HepG2 (cell line): ENCODE results near the gene GNG13. TPM values are rescaled to one million over a fixed set of nuclear protein-coding genes. Genes with fewer than 3 reads are reported as not detected.
A peak's percentile ranks its signal among the peaks of the same experiment; 100 is the strongest.

Source experiments
- ATAC-seq: fragments of 200-7000 bp; cut with Tn5 transposase; 3 replicates; pipeline ENCODE4 v1.9.1; 2020; ENCODE audit warnings: mild to moderate bottlenecking, moderate library complexity
- BruUV-seq: library from RNA; stranded (reverse); fragments of 400-500 nt; replicated peaks from 2 replicates; lab custom pipeline; 2021; lab: Mats Ljungman, UMichigan
- CTCF ChIA-PET: fragments of 300-600 bp; formaldehyde crosslinking; extraction: SDS; loops from one replicate; lab custom pipeline; 2021; ENCODE audit warnings: low total read pairs, inconsistent platforms, low intra/inter-chr PET ratio; lab: Yijun Ruan, JAX
- POLR2A ChIA-PET: fragments of 350-600 bp; sonication (Branson Sonifier 250); formaldehyde crosslinking; loops from one replicate; lab custom pipeline; 2020; ENCODE audit warnings: antibody characterized with exemption, inconsistent platforms; lab: Yijun Ruan, JAX
- DNase-seq: peaks from one replicate; pipeline ENCODE4 v3.0.0-alpha.2; 2015; ENCODE audit warnings: low spot score
- FAIRE-seq: peaks from 3 replicates; lab custom pipeline; 2011; peaks lifted over from hg19 to GRCh38; lab: Jason Lieb, UNC
- H2AFZ ChIP-seq: one replicate; pipeline ENCODE4 v1.6.1; 2011; ENCODE audit warnings: low read length, inconsistent platforms
- H3K27ac ChIP-seq: fragments of 300-600 bp; 3 replicates; pipeline ENCODE4 v1.8.0; 2011; ENCODE audit warnings: mixed run types, mild to moderate bottlenecking, mixed read lengths, low read length, inconsistent platforms; ENCODE audit not compliant: insufficient read depth; ENCODE audit errors: extremely low read length
- H3K27me3 ChIP-seq, 2 experiments: fragments of 200-600 bp in 1 of 2; 2 replicates in 1 of 2; 3 replicates in 1 of 2; pipeline versions ENCODE4 v1.6.0 to v1.8.0; 2011; ENCODE audit warnings: low read length in 2 of 2, mild to moderate bottlenecking in 2 of 2, moderate library complexity in 2 of 2, inconsistent platforms in 1 of 2; ENCODE audit not compliant: insufficient read depth in 2 of 2, control insufficient read depth in 1 of 2
- H3K36me3 ChIP-seq, 2 experiments: fragments of 200-600 bp in 1 of 2; replicated peaks in 1 of 2; 2 replicates in 1 of 2; 3 replicates in 1 of 2; pipeline versions ENCODE4 v1.5.1 to v1.8.0; 2011; ENCODE audit warnings: low read length in 2 of 2, inconsistent platforms in 1 of 2; ENCODE audit not compliant: insufficient read depth in 2 of 2, control insufficient read depth in 1 of 2
- H3K4me1 ChIP-seq: 2 replicates; pipeline ENCODE4 v1.5.1; 2012; ENCODE audit warnings: low read length, inconsistent platforms; ENCODE audit not compliant: insufficient read depth
- H3K4me2 ChIP-seq: 2 replicates; pipeline ENCODE4 v1.6.0; 2011; ENCODE audit warnings: low read depth, low read length, inconsistent platforms
- H3K4me3 ChIP-seq, 3 experiments: fragments of 200-600 bp in 1 of 3; sonication (generic), shearing (Covaris generic) in 1 of 3; replicated peaks in 1 of 3; 2 replicates each; pipeline ENCODE4 v1.5.1; 2011 to 2016; ENCODE audit warnings: low read length in 3 of 3, inconsistent platforms in 2 of 3, low read depth in 2 of 3, mild to moderate bottlenecking in 2 of 3, control low read depth in 1 of 3, mixed read lengths in 1 of 3; ENCODE audit not compliant: insufficient read depth in 1 of 3
- H3K79me2 ChIP-seq: one replicate; pipeline ENCODE4 v1.6.1; 2011; ENCODE audit warnings: low read length, inconsistent platforms; ENCODE audit not compliant: insufficient read depth
- H3K9ac ChIP-seq: 2 replicates; pipeline ENCODE4 v1.6.0; 2011; ENCODE audit warnings: mild to moderate bottlenecking, low read depth, low read length, inconsistent platforms; ENCODE audit not compliant: insufficient read depth
- H3K9me3 ChIP-seq: 2 replicates; pipeline ENCODE4 v1.5.1; 2012; ENCODE audit warnings: mild to moderate bottlenecking, low read length
- H4K20me1 ChIP-seq: 2 replicates; pipeline ENCODE4 v1.6.0; 2011; ENCODE audit warnings: inconsistent platforms, mild to moderate bottlenecking, low read length, moderate library complexity; ENCODE audit not compliant: insufficient read depth
- KLF9 ChIP-seq: IDR thresholded peaks from 2 replicates; pipeline ENCODE4 v1.6.1; 2016; ENCODE audit warnings: low read depth
- PCBP1 ChIP-seq: fragments of 200-400 bp; formaldehyde crosslinking; IDR thresholded peaks from 2 replicates; pipeline ENCODE4 v1.6.1; 2017; ENCODE audit warnings: mild to moderate bottlenecking, low read depth, low read length, borderline replicate concordance
- SMAD9 ChIP-seq: sonication (generic); formaldehyde crosslinking; IDR thresholded peaks from 2 replicates; pipeline ENCODE4 v1.5.1; 2020; ENCODE audit warnings: mild to moderate bottlenecking, missing genetic modification reagents
- YEATS2 ChIP-seq: sonication (generic); formaldehyde crosslinking; IDR thresholded peaks from 2 replicates; pipeline ENCODE4 v1.4.0; 2020; ENCODE audit warnings: missing genetic modification reagents, borderline replicate concordance
- ZNF10 ChIP-seq: sonication (generic); formaldehyde crosslinking; IDR thresholded peaks from 2 replicates; pipeline ENCODE4 v1.4.0; 2020; ENCODE audit warnings: mild to moderate bottlenecking, low read depth, missing genetic modification reagents, borderline replicate concordance
- ZNF263 ChIP-seq: sonication (generic); formaldehyde crosslinking; IDR thresholded peaks from 2 replicates; pipeline ENCODE4 v1.4.0; 2020; ENCODE audit warnings: missing genetic modification reagents
- ZNF296 ChIP-seq: sonication (generic); formaldehyde crosslinking; conservative IDR thresholded peaks from 2 replicates; pipeline ENCODE4 v1.5.0; 2020; ENCODE audit warnings: mild to moderate bottlenecking, missing genetic modification reagents
- ZNF558 ChIP-seq: sonication (generic); formaldehyde crosslinking; IDR thresholded peaks from 2 replicates; pipeline ENCODE4 v1.9.0; 2022; ENCODE audit warnings: mild to moderate bottlenecking, missing genetic modification reagents, borderline replicate concordance
- ZNF713 ChIP-seq: sonication (generic); formaldehyde crosslinking; IDR thresholded peaks from 2 replicates; pipeline ENCODE4 v1.4.0; 2020; ENCODE audit warnings: mild to moderate bottlenecking, missing genetic modification reagents
- ZNF775 ChIP-seq: sonication (generic); formaldehyde crosslinking; IDR thresholded peaks from 2 replicates; pipeline ENCODE4 v1.4.0; 2020; ENCODE audit warnings: missing genetic modification reagents, mild to moderate bottlenecking, moderate library complexity, borderline replicate concordance
- ZNF782 ChIP-seq: sonication (generic); formaldehyde crosslinking; IDR thresholded peaks from 2 replicates; pipeline ENCODE4 v1.4.0; 2020; ENCODE audit warnings: missing genetic modification reagents, mild to moderate bottlenecking, borderline replicate concordance
- WGBS: methylation state at CpG from one replicate; pipeline ENCODE4 v1.1.6; 2017; ENCODE audit warnings: low lambda C conversion rate; 5-methylcytosine and 5-hydroxymethylcytosine counted together
- in situ Hi-C: cut with HindIII; loops from 2 replicates; pipeline ENCODE4 v1.10.0; 2017; ENCODE audit warnings: low pct_unique_long_range_greater_than_20kb; ENCODE audit not compliant: extremely low pct_ligation_motif_present
- intact Hi-C: fragments of 100-400 bp; cut with micrococcal nuclease; formaldehyde crosslinking; loops from one replicate; pipeline ENCODE4 v1.10.0; 2022; ENCODE audit not compliant: unreplicated experiment
- polyA plus RNA-seq, 8 experiments: library from polyadenylated mRNA; depleted of rRNA in 3 of 8; stranded (reverse) in 7 of 8; unstranded in 1 of 8; fragments of >200 nt; fragmentation: Illumina TruSeq in 4 of 8; extraction: Trizol in 4 of 8; gene quantifications; 2 replicates each; pipeline versions ENCODE4 v1.2.1 to v1.2.3, GENCODE V29; 2011 to 2016; ENCODE audit warnings: low read depth in 4 of 8, missing spikeins in 1 of 8, mixed read lengths in 1 of 8; ENCODE audit not compliant: insufficient read depth in 1 of 8
- total RNA-seq, 5 experiments: library from RNA; depleted of rRNA; stranded (reverse); fragments of >200 nt; fragmentation: Illumina TruSeq; extraction: Trizol; gene quantifications; 2 replicates each; pipeline ENCODE4 v1.2.3, GENCODE V29; 2016; ENCODE audit warnings: low read depth in 1 of 5
- TF ChIP-seq, protein P1 (sequence below): sonication (generic); formaldehyde crosslinking; IDR thresholded peaks from 2 replicates; pipeline ENCODE4 v1.5.1; 2020; ENCODE audit warnings: mild to moderate bottlenecking, missing genetic modification reagents, borderline replicate concordance

GNG13 gene
- total and polyA plus RNA-seq, 2 of the 13 experiments (the other 11 are each of a cell fraction or from before 2014, with no cell fraction given) = not detected

DNA sequence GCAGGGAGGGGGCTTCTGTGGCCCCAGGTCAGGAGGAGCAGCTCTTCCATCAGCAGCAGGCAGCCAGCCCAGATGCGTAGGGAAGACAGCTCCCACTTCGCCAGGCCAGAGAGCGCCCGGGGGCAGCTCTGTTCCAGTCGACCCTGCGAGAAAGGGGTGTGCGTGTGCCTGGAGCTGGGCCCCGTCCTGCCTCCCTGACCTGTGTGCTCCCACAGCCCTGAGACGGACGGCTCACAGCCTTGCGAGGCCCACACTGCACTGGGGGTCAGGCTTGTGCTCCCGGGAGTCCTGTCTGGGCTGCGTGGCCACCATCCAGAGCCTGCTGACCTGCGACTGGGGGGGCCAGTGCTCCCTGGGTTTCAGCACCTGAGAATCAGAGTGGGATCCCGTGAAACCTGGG, 40.5 kb downstream of the GNG13 start:
- ChIA-PET POLR2A (interaction anchor here (0.9 to 1.9 kb wide), 4 partner anchors 19 to 65 kb away, joined by 3 to 9 read pairs (median 4); partner anchors contain the start of genes CHTF18, CIAO3 and RPUSD1), CTCF (no interaction called here)
- Histone ChIP-seq H3K4me1 (peaks cover 32% of the 10 kb centered on the region), H3K27ac (no peak overlapping the region), H3K4me3 (no peak overlapping the region), H3K9ac (no peak overlapping the region), H3K9me3 (no peaks in the 10 kb centered on the region), H3K79me2 (no peaks in the 10 kb centered on the region), H3K27me3 (peaks cover 3 to 18% of the 10 kb centered on the region in 2 experiments; a peak in 4 of 5 replicates), H3K36me3 (no peaks in the 10 kb centered on the region), H3K4me2 (no peak overlapping the region), H2AFZ (no peak overlapping the region), H4K20me1 (no peaks in the 10 kb centered on the region)
- FAIRE-seq = no peak
- intact Hi-C loops = no loop called here
- in situ Hi-C loops = no loop called here
- 58% methylated on average over 4 of the region's 15 CpGs for WGBS
- BruUV-seq = no TSS peak
- no peak for ATAC-seq
- DNase-seq = no peak
- TF ChIP-seq SMAD9 = no peak
- TF ChIP-seq PCBP1 = peak; percentile 15; the same call in 1 of the 2 replicates
- TF ChIP-seq ZNF10 (CRISPR knock-in tag) = no peak
- 0 out of 2 replicates have a peak, but pooled peaks have one; percentile 12 for TF ChIP-seq ZNF263 (CRISPR knock-in tag)

DNA sequence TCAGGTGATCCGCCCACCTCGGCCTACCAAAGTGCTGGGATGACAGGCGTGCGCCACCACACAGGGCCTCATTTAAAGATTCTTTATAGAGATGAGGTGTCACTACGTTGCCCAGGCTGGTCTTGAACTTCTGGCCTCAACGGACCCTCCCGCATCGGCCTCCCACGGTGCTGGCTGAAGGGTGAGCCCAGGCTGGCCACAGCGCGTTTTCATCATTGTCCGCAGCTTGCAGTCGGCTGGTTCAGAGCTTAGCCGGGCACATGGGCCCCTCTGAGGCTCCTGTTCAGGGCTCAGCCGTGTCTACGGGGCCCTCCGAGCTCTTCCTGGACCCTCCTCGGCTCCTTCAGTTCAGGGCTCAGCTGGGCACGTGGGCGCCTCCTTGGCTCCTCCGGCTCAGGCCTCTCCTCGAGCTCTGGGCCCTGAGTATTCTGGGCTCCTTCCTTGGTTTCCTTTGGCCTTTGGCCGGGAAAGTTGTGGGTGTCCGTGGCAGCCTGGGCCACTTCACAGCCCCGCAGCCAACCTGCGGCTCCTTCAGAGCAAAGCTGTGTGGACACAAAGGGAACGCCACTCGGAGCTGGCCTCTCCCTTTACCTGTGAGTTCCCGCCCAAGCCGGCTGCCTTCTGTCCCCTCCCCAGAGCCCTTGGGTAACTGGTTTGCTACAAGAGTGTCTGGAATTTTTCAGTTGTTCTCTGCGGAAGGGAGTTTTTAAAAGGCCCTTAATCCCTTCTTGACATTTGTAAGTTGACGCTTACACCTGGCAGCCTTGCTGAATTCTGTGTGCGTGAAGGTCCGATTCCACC, 41.2 kb downstream of the GNG13 start:
- intact Hi-C loops (no loop called here), in situ Hi-C loops (no loop called here)
- Histone ChIP-seq H3K4me1 (peaks cover 32% of the 10 kb centered on the region), H4K20me1 (no peaks in the 10 kb centered on the region), H3K27ac (no peak overlapping the region), H3K36me3 (no peaks in the 10 kb centered on the region), H3K79me2 (no peaks in the 10 kb centered on the region), H2AFZ (no peak overlapping the region), H3K4me2 (no peak overlapping the region), H3K9ac (no peak overlapping the region), H3K27me3 (peaks cover 3 to 18% of the 10 kb centered on the region in 2 experiments; a peak in 4 of 5 replicates), H3K4me3 (no peak overlapping the region), H3K9me3 (no peaks in the 10 kb centered on the region)
- FAIRE-seq (no peak), DNase-seq (no peak), ATAC-seq (no peak)
- 61% methylated on average over 25 of the region's 34 CpGs for WGBS
- BruUV-seq = no TSS peak
- ChIA-PET POLR2A (interaction anchor here (1.2 kb wide), 1 partner anchor 29 kb away, joined by 4 read pairs; the partner anchor contains the start of genes CHTF18 and RPUSD1), CTCF (no interaction called here)
- TF ChIP-seq ZNF558 (CRISPR knock-in tag) (no peak), ZNF782 (CRISPR knock-in tag) (no peak), ZNF775 (CRISPR knock-in tag) (no peak), KLF9 (no peak), YEATS2 (CRISPR knock-in tag) (no peak), ZNF296 (no peak), ZNF713 (CRISPR knock-in tag) (no peak)
- TF ChIP-seq, protein P1, sequence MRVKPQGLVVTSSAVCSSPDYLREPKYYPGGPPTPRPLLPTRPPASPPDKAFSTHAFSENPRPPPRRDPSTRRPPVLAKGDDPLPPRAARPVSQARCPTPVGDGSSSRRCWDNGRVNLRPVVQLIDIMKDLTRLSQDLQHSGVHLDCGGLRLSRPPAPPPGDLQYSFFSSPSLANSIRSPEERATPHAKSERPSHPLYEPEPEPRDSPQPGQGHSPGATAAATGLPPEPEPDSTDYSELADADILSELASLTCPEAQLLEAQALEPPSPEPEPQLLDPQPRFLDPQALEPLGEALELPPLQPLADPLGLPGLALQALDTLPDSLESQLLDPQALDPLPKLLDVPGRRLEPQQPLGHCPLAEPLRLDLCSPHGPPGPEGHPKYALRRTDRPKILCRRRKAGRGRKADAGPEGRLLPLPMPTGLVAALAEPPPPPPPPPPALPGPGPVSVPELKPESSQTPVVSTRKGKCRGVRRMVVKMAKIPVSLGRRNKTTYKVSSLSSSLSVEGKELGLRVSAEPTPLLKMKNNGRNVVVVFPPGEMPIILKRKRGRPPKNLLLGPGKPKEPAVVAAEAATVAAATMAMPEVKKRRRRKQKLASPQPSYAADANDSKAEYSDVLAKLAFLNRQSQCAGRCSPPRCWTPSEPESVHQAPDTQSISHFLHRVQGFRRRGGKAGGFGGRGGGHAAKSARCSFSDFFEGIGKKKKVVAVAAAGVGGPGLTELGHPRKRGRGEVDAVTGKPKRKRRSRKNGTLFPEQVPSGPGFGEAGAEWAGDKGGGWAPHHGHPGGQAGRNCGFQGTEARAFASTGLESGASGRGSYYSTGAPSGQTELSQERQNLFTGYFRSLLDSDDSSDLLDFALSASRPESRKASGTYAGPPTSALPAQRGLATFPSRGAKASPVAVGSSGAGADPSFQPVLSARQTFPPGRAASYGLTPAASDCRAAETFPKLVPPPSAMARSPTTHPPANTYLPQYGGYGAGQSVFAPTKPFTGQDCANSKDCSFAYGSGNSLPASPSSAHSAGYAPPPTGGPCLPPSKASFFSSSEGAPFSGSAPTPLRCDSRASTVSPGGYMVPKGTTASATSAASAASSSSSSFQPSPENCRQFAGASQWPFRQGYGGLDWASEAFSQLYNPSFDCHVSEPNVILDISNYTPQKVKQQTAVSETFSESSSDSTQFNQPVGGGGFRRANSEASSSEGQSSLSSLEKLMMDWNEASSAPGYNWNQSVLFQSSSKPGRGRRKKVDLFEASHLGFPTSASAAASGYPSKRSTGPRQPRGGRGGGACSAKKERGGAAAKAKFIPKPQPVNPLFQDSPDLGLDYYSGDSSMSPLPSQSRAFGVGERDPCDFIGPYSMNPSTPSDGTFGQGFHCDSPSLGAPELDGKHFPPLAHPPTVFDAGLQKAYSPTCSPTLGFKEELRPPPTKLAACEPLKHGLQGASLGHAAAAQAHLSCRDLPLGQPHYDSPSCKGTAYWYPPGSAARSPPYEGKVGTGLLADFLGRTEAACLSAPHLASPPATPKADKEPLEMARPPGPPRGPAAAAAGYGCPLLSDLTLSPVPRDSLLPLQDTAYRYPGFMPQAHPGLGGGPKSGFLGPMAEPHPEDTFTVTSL = no peak
